Stimulated activated CD4-positive, alpha-beta T cell treated with anti-CD3 and anti-CD28 coated beads, Interleukin-15, amount 100 ng/mL, for 1 hour (primary cell): ENCODE data around the gene ATG101.

Source experiments
- DNase-seq, 2 donors: peaks; one replicate each; pipeline ENCODE4 v3.0.0-alpha.2; 2020; ENCODE audit warnings: low read depth in 1 of 2, low spot score in 1 of 2

The ATG101 gene

GRCh38 chr12:52079576-52080402, 10.0 kb downstream of the ATG101 start, which contains the start of gene SMIM41:
Gene SMIM41, plus strand, starts transcription at chr12:52079704. Its CDS starts 76 bp downstream, at chr12:52079780.
- no peak for DNase-seq

- DNase-seq = no peak
These were observed 10.8 kb downstream of the ATG101 start for GRCh38 chr12:52080403-52081251.

GRCh38 chr12:52081263-52081733, 11.5 kb downstream of the ATG101 start:
- DNase-seq = no peak

GRCh38 chr12:52082026-52082668, 12.4 kb downstream of the ATG101 start:
- DNase-seq = no peak

- DNase-seq = no peak
These were observed 12.8 kb downstream of the ATG101 start for GRCh38 chr12:52082669-52082987.

- DNase-seq = peak; percentile 39 to 53
These were observed 13.3 kb downstream of the ATG101 start for GRCh38 chr12:52082988-52083637.

GRCh38 chr12:52083638-52083996, 13.8 kb downstream of the ATG101 start:
- no peak for DNase-seq

- DNase-seq = no peak
These were observed 14.9 kb downstream of the ATG101 start for GRCh38 chr12:52084491-52085231.

GRCh38 chr12:52085682-52086180, 16.0 kb downstream of the ATG101 start:
- no peak for DNase-seq

- DNase-seq = no peak
These were observed 16.6 kb downstream of the ATG101 start for GRCh38 chr12:52086366-52086765.

- DNase-seq = no peak
These were observed 17.4 kb downstream of the ATG101 start for GRCh38 chr12:52086944-52087835.

- DNase-seq = no peak
These were observed 18.4 kb downstream of the ATG101 start for GRCh38 chr12:52087961-52088820.

- no peak for DNase-seq
These were observed 19.7 kb downstream of the ATG101 start for GRCh38 chr12:52089491-52089890.

GRCh38 chr12:52090291-52090690, 20.5 kb downstream of the ATG101 start:
- no peak for DNase-seq

- no peak for DNase-seq
These were observed 21.3 kb downstream of the ATG101 start for GRCh38 chr12:52091061-52091460.

GRCh38 chr12:52091869-52092268, 22.1 kb downstream of the ATG101 start:
- no peak for DNase-seq

- DNase-seq = no peak
These were observed 23.6 kb downstream of the ATG101 start for GRCh38 chr12:52093346-52093745.

GRCh38 chr12:52096332-52097044, 26.7 kb downstream of the ATG101 start:
- no peak for DNase-seq
